OCI-LY1 (cell line): Measurements from ENCODE around the gene ALDH1A3.

Experiments used
- EZH2 ChIP-seq: fragments of 200-600 bp; sonication (generic), shearing (Covaris generic); IDR thresholded peaks from 2 replicates; pipeline ENCODE4 v1.8.0; 2017; ENCODE audit warnings: borderline replicate concordance, mixed run types, mild to moderate bottlenecking, antibody characterized with exemption, low read length, moderate library complexity, mixed read lengths
- TF ChIP-seq, protein P1 (sequence below): fragments of 200-600 bp; sonication (generic), shearing (Covaris generic); IDR thresholded peaks from 2 replicates; pipeline ENCODE4 v1.5.1; 2017; ENCODE audit warnings: mild to moderate bottlenecking, antibody characterized with exemption, low read length, moderate library complexity, mixed read lengths

- no peak for TF ChIP-seq EZH2
- TF ChIP-seq, protein P1, sequence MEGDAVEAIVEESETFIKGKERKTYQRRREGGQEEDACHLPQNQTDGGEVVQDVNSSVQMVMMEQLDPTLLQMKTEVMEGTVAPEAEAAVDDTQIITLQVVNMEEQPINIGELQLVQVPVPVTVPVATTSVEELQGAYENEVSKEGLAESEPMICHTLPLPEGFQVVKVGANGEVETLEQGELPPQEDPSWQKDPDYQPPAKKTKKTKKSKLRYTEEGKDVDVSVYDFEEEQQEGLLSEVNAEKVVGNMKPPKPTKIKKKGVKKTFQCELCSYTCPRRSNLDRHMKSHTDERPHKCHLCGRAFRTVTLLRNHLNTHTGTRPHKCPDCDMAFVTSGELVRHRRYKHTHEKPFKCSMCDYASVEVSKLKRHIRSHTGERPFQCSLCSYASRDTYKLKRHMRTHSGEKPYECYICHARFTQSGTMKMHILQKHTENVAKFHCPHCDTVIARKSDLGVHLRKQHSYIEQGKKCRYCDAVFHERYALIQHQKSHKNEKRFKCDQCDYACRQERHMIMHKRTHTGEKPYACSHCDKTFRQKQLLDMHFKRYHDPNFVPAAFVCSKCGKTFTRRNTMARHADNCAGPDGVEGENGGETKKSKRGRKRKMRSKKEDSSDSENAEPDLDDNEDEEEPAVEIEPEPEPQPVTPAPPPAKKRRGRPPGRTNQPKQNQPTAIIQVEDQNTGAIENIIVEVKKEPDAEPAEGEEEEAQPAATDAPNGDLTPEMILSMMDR: no peak
These were observed 42.8 kb downstream of the ALDH1A3 start for GRCh38 chr15:100922192-100923040.
